Astrocyte (in vitro differentiated cells and primary cell): Measurements from ENCODE around the gene RPL21. TPM values are rescaled to one million over a fixed set of nuclear protein-coding genes. Genes with fewer than 3 reads are reported as not detected.
"Not testable (repeated sequence)": the region's sequence is repeated elsewhere in the genome, so short reads cannot be mapped to it uniquely, and the experiment has no call there.

Experiments used
- DNase-seq: peaks from one replicate; pipeline ENCODE4 v3.0.0-alpha.2; 2010; ENCODE audit warnings: low read depth
- FAIRE-seq: peaks from 2 replicates; lab custom pipeline; 2011; peaks lifted over from hg19 to GRCh38; lab: Jason Lieb, UNC
- H2AFZ ChIP-seq: 2 replicates; pipeline ENCODE4 v1.6.0; 2012; ENCODE audit warnings: low read depth, low read length, inconsistent platforms
- H3K27ac ChIP-seq: 2 replicates; pipeline ENCODE4 v1.5.1; 2011; ENCODE audit warnings: low read depth, low read length, inconsistent platforms
- H3K27me3 ChIP-seq: 2 replicates; pipeline ENCODE4 v1.6.0; 2011; ENCODE audit warnings: low read length, inconsistent platforms; ENCODE audit not compliant: insufficient read depth
- H3K36me3 ChIP-seq: 2 replicates; pipeline ENCODE4 v1.5.1; 2011; ENCODE audit warnings: low read length, inconsistent platforms; ENCODE audit not compliant: insufficient read depth
- H3K4me1 ChIP-seq: 2 replicates; pipeline ENCODE4 v1.5.1; 2011; ENCODE audit warnings: low read length, inconsistent platforms; ENCODE audit not compliant: insufficient read depth
- H3K4me2 ChIP-seq: 2 replicates; pipeline ENCODE4 v1.6.0; 2012; ENCODE audit warnings: low read length, inconsistent platforms
- H3K4me3 ChIP-seq: 2 replicates; pipeline ENCODE4 v1.5.1; 2011; ENCODE audit warnings: low read depth, mild to moderate bottlenecking, low read length, inconsistent platforms; ENCODE audit not compliant: insufficient read depth
- H3K79me2 ChIP-seq: 2 replicates; pipeline ENCODE4 v1.6.0; 2012; ENCODE audit warnings: mild to moderate bottlenecking, low read length, inconsistent platforms; ENCODE audit not compliant: insufficient read depth
- H3K9ac ChIP-seq: 2 replicates; pipeline ENCODE4 v1.6.0; 2012; ENCODE audit warnings: mild to moderate bottlenecking, low read length, inconsistent platforms
- H3K9me3 ChIP-seq: 2 replicates; pipeline ENCODE4 v1.5.1; 2012; ENCODE audit warnings: low read depth, mild to moderate bottlenecking, low read length, inconsistent platforms; ENCODE audit not compliant: insufficient read depth
- H4K20me1 ChIP-seq: 2 replicates; pipeline ENCODE4 v1.6.0; 2012; ENCODE audit warnings: low read length, inconsistent platforms; ENCODE audit not compliant: insufficient read depth
- H3K27ac Mint-ChIP-seq: one replicate; pipeline ENCODE4 v1.8.0; 2021; ENCODE audit warnings: mild to moderate bottlenecking, mixed read lengths; ENCODE audit not compliant: unreplicated experiment
- H3K27me3 Mint-ChIP-seq: one replicate; pipeline ENCODE4 v1.8.0; 2021; ENCODE audit warnings: low read depth, mixed read lengths; ENCODE audit not compliant: unreplicated experiment
- H3K36me3 Mint-ChIP-seq: one replicate; pipeline ENCODE4 v1.8.0; 2021; ENCODE audit warnings: low read depth, mixed read lengths; ENCODE audit not compliant: unreplicated experiment
- H3K4me1 Mint-ChIP-seq: one replicate; pipeline ENCODE4 v1.8.0; 2021; ENCODE audit warnings: low read depth, mixed read lengths; ENCODE audit not compliant: unreplicated experiment
- H3K4me3 Mint-ChIP-seq: one replicate; pipeline ENCODE4 v1.8.0; 2021; ENCODE audit warnings: mild to moderate bottlenecking, moderate library complexity, mixed read lengths; ENCODE audit not compliant: unreplicated experiment
- H3K9me3 Mint-ChIP-seq: one replicate; pipeline ENCODE4 v1.8.0; 2021; ENCODE audit warnings: mild to moderate bottlenecking, mixed read lengths; ENCODE audit not compliant: unreplicated experiment
- CTCF ChIP-seq: IDR thresholded peaks from 2 replicates; pipeline ENCODE4 v1.5.1; 2011; ENCODE audit warnings: low read depth, mild to moderate bottlenecking, inconsistent platforms, low read length, moderate library complexity; ENCODE audit not compliant: insufficient read depth
- EZH2 ChIP-seq: IDR thresholded peaks from 2 replicates; pipeline ENCODE4 v1.6.1; 2012; ENCODE audit warnings: mild to moderate bottlenecking, low read length, inconsistent platforms; ENCODE audit not compliant: insufficient read depth
- total RNA-seq: library from RNA; stranded (reverse); gene quantifications from 2 replicates; pipeline ENCODE4 v1.2.1, GENCODE V29; 2021

The RPL21 gene
- total RNA-seq, 1 donor from 2014 or later, result 728 TPM

- no peaks in the 10 kb centered on the region for H3K4me1 Mint-ChIP-seq
Observed at GRCh38 chr13:27219611-27220010, 31.7 kb upstream of the RPL21 start.

GRCh38 chr13:27222100-27222499, 29.3 kb upstream of the RPL21 start:
- not testable (repeated sequence) for H3K36me3 ChIP-seq, H3K36me3 Mint-ChIP-seq
- peaks cover 15% of the 10 kb centered on the region for H3K9me3 Mint-ChIP-seq

More at GRCh38 chr13:27219611-27220010, 31.7 kb upstream of the RPL21 start:
- Histone ChIP-seq H3K9me3 (no peaks in the 10 kb centered on the region), H3K79me2 (no peaks in the 10 kb centered on the region), H3K4me2 (no peak overlapping the region), H3K9ac (no peak overlapping the region), H3K27ac (no peak overlapping the region), H3K4me3 (no peak overlapping the region), H3K27me3 (no peaks in the 10 kb centered on the region), H3K36me3 (no peaks in the 10 kb centered on the region), H3K4me1 (no peaks in the 10 kb centered on the region), H4K20me1 (no peaks in the 10 kb centered on the region), H2AFZ (no peak overlapping the region)
- TF ChIP-seq CTCF (no peak), EZH2 (no peak)
- FAIRE-seq, result no peak
- peaks cover 6% of the 10 kb centered on the region for H3K36me3 Mint-ChIP-seq
- H3K27ac Mint-ChIP-seq, result no peak overlapping the region
- H3K27me3 Mint-ChIP-seq, result no peaks in the 10 kb centered on the region
- H3K4me3 Mint-ChIP-seq, result no peak overlapping the region
- peaks cover 15% of the 10 kb centered on the region for H3K9me3 Mint-ChIP-seq
- DNase-seq, result no peak

GRCh38 chr13:27226991-27227390, 24.4 kb upstream of the RPL21 start:
- FAIRE-seq (no peak), DNase-seq (no peak)
- no peaks in the 10 kb centered on the region for H3K4me1 Mint-ChIP-seq
- Histone ChIP-seq H3K4me2 (no peak overlapping the region), H3K9me3 (no peaks in the 10 kb centered on the region), H3K27me3 (no peaks in the 10 kb centered on the region), H3K27ac (no peak overlapping the region), H2AFZ (no peak overlapping the region), H3K9ac (no peak overlapping the region), H4K20me1 (no peaks in the 10 kb centered on the region), H3K4me1 (no peaks in the 10 kb centered on the region), H3K79me2 (no peaks in the 10 kb centered on the region), H3K4me3 (no peak overlapping the region), H3K36me3 (no peaks in the 10 kb centered on the region)
- no peak overlapping the region for H3K4me3 Mint-ChIP-seq
- peaks cover 2% of the 10 kb centered on the region for H3K36me3 Mint-ChIP-seq
- H3K27ac Mint-ChIP-seq, result no peak overlapping the region
- peaks cover 3% of the 10 kb centered on the region for H3K9me3 Mint-ChIP-seq
- no peak for TF ChIP-seq EZH2
- no peak for TF ChIP-seq CTCF
- no peaks in the 10 kb centered on the region for H3K27me3 Mint-ChIP-seq

More at GRCh38 chr13:27222100-27222499, 29.3 kb upstream of the RPL21 start:
- not testable (repeated sequence) for H3K4me1 ChIP-seq, H3K9me3 ChIP-seq, DNase-seq, H3K27ac ChIP-seq, H3K79me2 ChIP-seq, H3K4me3 Mint-ChIP-seq, H3K27me3 ChIP-seq, H4K20me1 ChIP-seq, H3K27me3 Mint-ChIP-seq, H3K4me2 ChIP-seq, H3K4me3 ChIP-seq, H3K9ac ChIP-seq, H3K27ac Mint-ChIP-seq, H2AFZ ChIP-seq, H3K4me1 Mint-ChIP-seq, FAIRE-seq
